Esophagus squamous epithelium (tissue), 5 donors: ENCODE results near the gene ZNF831. TPM values are rescaled to one million over a fixed set of nuclear protein-coding genes. Genes with fewer than 3 reads are reported as not detected.

Experiments used
- DNase-seq: peaks from one replicate; lab custom pipeline; 2025; lab: John Stamatoyannopoulos, UW
- H3K27ac ChIP-seq, 4 donors: fragments of 200-600 bp; sonication (generic); one replicate each; pipeline ENCODE4 v1.5.1; 2016 to 2019; ENCODE audit warnings: mild to moderate bottlenecking in 1 of 4
- H3K27me3 ChIP-seq, 4 donors: fragments of 200-600 bp; sonication (generic); 1 replicate in 3 of 4; 2 replicates in 1 of 4; pipeline versions ENCODE4 v1.5.1 to v1.6.0; 2017 to 2021; ENCODE audit warnings: antibody characterized with exemption in 1 of 4
- H3K36me3 ChIP-seq, 3 donors: fragments of 200-600 bp; sonication (generic); one replicate each; pipeline ENCODE4 v1.5.1; 2016 to 2019
- H3K4me1 ChIP-seq, 3 donors: fragments of 200-600 bp; sonication (generic); one replicate each; pipeline ENCODE4 v1.5.1; 2017 to 2019
- H3K4me3 ChIP-seq, 4 donors: fragments of 200-600 bp; sonication (generic); 1 replicate in 3 of 4; 2 replicates in 1 of 4; pipeline ENCODE4 v1.5.1; 2016 to 2019; ENCODE audit warnings: mild to moderate bottlenecking in 2 of 4, moderate library complexity in 1 of 4
- H3K9me3 ChIP-seq, 3 donors: fragments of 200-600 bp; sonication (generic); one replicate each; pipeline ENCODE4 v1.5.1; 2016 to 2019
- CTCF ChIP-seq, 6 experiments: fragments of 450-650 bp in 4 of 6; fragments of 200-600 bp in 2 of 6; sonication (generic) in 2 of 6; IDR thresholded peaks; one replicate each; pipeline ENCODE4 v1.5.1; 2016 to 2019; ENCODE audit warnings: antibody characterized with exemption in 6 of 6, mild to moderate bottlenecking in 4 of 6, moderate library complexity in 4 of 6
- POLR2A ChIP-seq, 4 donors: fragments of 450-650 bp; IDR thresholded peaks; one replicate each; pipeline ENCODE4 v1.6.1; 2017; ENCODE audit warnings: antibody characterized with exemption in 4 of 4, mild to moderate bottlenecking in 4 of 4, moderate library complexity in 3 of 4
- WGBS, 2 donors: methylation state at CpG; one replicate each; pipeline ENCODE4 v1.1.5; 2018; 5-methylcytosine and 5-hydroxymethylcytosine counted together
- intact Hi-C: fragments of 100-400 bp; cut with DNase I; formaldehyde crosslinking; loops from one replicate; pipeline ENCODE4 v1.15.0; 2022
- total RNA-seq, 4 donors: library from RNA; depleted of rRNA; stranded (reverse); fragments of >200 nt; gene quantifications; one replicate each; pipeline ENCODE4 v1.1.0, GENCODE V29; 2016
- donor health status: DM: yes; HTN: yes; CAD: no.

ZNF831 gene
- total RNA-seq, 4 donors from 2014 or later = 0.38 to 1.7 (median 0.60) TPM

DNA sequence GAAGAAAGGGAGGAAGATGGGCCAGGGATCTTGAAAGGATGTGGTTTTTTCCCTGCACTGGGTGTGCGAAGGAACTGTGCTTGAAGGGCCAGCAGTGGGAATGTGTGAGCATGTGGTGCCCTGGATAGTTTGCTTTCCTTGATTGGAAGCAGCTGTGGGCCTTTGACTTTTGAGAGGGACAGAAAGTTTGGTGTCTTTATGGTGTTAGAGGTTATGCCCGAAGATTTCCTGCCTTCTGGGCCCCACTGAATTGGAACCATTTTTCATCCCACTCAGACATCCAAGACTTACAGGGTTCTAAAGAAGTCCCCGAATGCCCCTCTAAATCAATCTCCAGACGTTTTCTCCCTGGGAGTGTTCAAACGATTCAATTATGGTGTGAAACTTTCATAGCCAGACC, 113.3 kb downstream of the ZNF831 start:
- Histone ChIP-seq H3K9me3 (no peaks in the 10 kb centered on the region), H3K4me3 (no peak overlapping the region), H3K27ac (no peak overlapping the region), H3K4me1 (no peaks in the 10 kb centered on the region), H3K36me3 (no peaks in the 10 kb centered on the region), H3K27me3 (peaks cover 0 to 31% (median 0%) of the 10 kb centered on the region in 4 donors)
- intact Hi-C loops = no loop called here
- no peak for DNase-seq
- 68 to 76% methylated on average over 5 of the region's 5 CpGs for WGBS, 2 donors
- TF ChIP-seq CTCF (IDR thresholded peaks at IDR 0.05) (no peak), POLR2A (IDR thresholded peaks at IDR 0.05) (no peak)

GRCh38 chr20:59284470-59284869, 120.8 kb downstream of the ZNF831 start:
- Histone ChIP-seq H3K4me3 (no peak overlapping the region), H3K27me3 (peaks cover 0 to 5% (median 0%) of the 10 kb centered on the region in 4 donors), H3K27ac (no peak overlapping the region), H3K36me3 (no peaks in the 10 kb centered on the region), H3K4me1 (no peaks in the 10 kb centered on the region), H3K9me3 (no peaks in the 10 kb centered on the region)
- intact Hi-C loops = no loop called here
- no peak for DNase-seq
- WGBS, 2 donors = 82 to 83% methylated on average over 4 to 5 of the region's 5 CpGs
- TF ChIP-seq CTCF (IDR thresholded peaks at IDR 0.05) (no peak), POLR2A (IDR thresholded peaks at IDR 0.05) (no peak)

- no peak overlapping the region for H3K27ac ChIP-seq
- DNase-seq = no peak
- no peak for TF ChIP-seq POLR2A (IDR thresholded peaks at IDR 0.05)
- no peak for TF ChIP-seq CTCF (IDR thresholded peaks at IDR 0.05)
- H3K27me3 ChIP-seq = peaks cover 0 to 33% (median 0%) of the 10 kb centered on the region in 4 donors
- H3K9me3 ChIP-seq = no peaks in the 10 kb centered on the region
- WGBS, 2 donors = 58 to 61% methylated on average over 1 to 4 of the region's 5 CpGs
- H3K4me1 ChIP-seq = peaks cover 0 to 31% (median 0%) of the 10 kb centered on the region in 3 donors
- H3K4me3 ChIP-seq = no peak overlapping the region
- intact Hi-C loops = no loop called here
- no peaks in the 10 kb centered on the region for H3K36me3 ChIP-seq
These were observed 126.4 kb downstream of the ZNF831 start for GRCh38 chr20:59289994-59290393.

DNA sequence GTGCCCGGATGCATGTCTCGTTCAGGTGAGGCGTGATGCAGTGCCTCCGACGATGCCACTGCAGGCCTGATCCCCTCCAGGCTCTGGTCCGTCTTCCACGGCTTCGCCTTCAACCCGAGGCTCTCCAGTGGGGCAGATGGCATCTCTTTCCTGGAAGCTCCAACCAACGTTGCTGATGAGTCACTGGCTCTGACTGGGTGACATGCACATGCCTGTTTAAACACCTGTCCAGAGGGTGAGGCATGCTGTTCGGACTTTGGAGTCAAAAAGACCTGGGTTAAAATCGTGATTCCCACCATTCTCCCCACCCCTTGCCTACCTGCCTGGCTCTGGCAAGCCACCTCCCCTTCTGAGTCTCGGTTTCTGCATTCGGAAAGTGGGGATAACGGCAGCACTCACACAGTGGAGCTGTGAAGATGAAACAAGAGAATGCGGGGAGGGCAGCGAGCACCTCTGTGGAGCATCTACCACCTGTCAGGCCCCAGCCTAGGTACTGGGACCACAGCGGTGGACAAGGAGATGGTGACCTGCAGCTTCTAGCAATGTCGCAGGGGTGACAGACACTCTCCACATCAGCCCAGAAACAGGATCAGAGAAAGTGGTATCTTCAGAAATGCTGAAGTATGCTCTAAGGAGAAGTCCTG, 128.2 kb downstream of the ZNF831 start:
- intact Hi-C loops = no loop called here
- H3K27me3 ChIP-seq = peaks cover 0 to 40% (median 0%) of the 10 kb centered on the region in 4 donors
- H3K27ac ChIP-seq = no peak overlapping the region
- H3K9me3 ChIP-seq = no peaks in the 10 kb centered on the region
- no peak for TF ChIP-seq CTCF (IDR thresholded peaks at IDR 0.05)
- no peak for TF ChIP-seq POLR2A (IDR thresholded peaks at IDR 0.05)
- DNase-seq = no peak
- H3K36me3 ChIP-seq = no peaks in the 10 kb centered on the region
- WGBS, 2 donors = 65 to 70% methylated on average over 12 to 18 of the region's 19 CpGs
- peaks cover 0 to 31% (median 0%) of the 10 kb centered on the region in 3 donors for H3K4me1 ChIP-seq
- no peak overlapping the region for H3K4me3 ChIP-seq

DNA sequence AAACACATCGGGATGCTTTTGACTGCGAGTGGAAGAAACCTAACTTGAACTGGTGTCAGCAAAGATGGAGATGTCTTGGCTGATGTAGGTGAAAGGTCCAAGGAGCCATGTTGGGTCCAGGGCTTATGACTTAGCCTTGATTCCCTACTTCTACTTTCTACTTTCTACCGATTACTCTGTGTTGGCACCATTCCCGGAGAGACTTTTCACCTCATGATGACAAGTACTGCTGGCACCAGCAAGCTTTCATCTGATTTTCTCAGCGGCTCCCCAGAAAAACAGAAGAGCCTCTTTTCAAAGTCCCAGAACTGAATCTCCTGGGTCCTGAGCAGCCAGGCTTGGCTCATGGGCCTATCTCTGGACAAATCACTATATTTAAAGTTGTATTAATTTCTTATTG, 131.9 kb downstream of the ZNF831 start:
- 48% methylated on average over 5 of the region's 5 CpGs for WGBS, 2 donors

More for the DNA sequence above, 131.9 kb downstream of the ZNF831 start:
- intact Hi-C loops = no loop called here
- Histone ChIP-seq H3K4me3 (no peak overlapping the region), H3K27ac (no peak overlapping the region), H3K27me3 (peaks cover 0 to 69% (median 0%) of the 10 kb centered on the region in 4 donors), H3K9me3 (no peaks in the 10 kb centered on the region), H3K36me3 (no peaks in the 10 kb centered on the region), H3K4me1 (peaks cover 0 to 44% (median 4%) of the 10 kb centered on the region in 3 donors)
- TF ChIP-seq CTCF (IDR thresholded peaks at IDR 0.05) = no peak
- TF ChIP-seq POLR2A (IDR thresholded peaks at IDR 0.05) = no peak
- no peak for DNase-seq
